K562 (cell line): ENCODE results near the gene CREG2. TPM values are rescaled to one million over a fixed set of nuclear protein-coding genes. Genes with fewer than 3 reads are reported as not detected.

Experiments used
- ATAC-seq: fragments of 200-7000 bp; cut with Tn5 transposase; 3 replicates; pipeline ENCODE4 v1.9.1; 2020; ENCODE audit warnings: moderate library complexity
- BruUV-seq: library from RNA; stranded (reverse); fragments of 400-500 nt; replicated peaks from 2 replicates; lab custom pipeline; 2021; lab: Mats Ljungman, UMichigan
- CTCF ChIA-PET: fragments of 300-600 bp; formaldehyde crosslinking; extraction: SDS; loops from one replicate; lab custom pipeline; 2021; ENCODE audit warnings: low intra/inter-chr PET ratio; lab: Yijun Ruan, JAX
- POLR2A ChIA-PET: fragments of 300-600, 350-650 bp; sonication (Branson Sonifier 250); formaldehyde crosslinking; extraction: SDS; loops from one replicate; lab custom pipeline; 2021; ENCODE audit warnings: antibody characterized with exemption, inconsistent platforms; lab: Yijun Ruan, JAX
- DNase-seq, 4 experiments: peaks; one replicate each; pipeline versions ENCODE4 v3.0.0 to v3.0.0-alpha.2; 2011 to 2018; ENCODE audit warnings: low spot score in 3 of 4, mixed read lengths in 3 of 4; ENCODE audit errors: extremely low read depth in 1 of 4
- FAIRE-seq: peaks from 2 replicates; lab custom pipeline; 2011; peaks lifted over from hg19 to GRCh38; lab: Jason Lieb, UNC
- H2AFZ ChIP-seq: 2 replicates; pipeline ENCODE4 v1.6.0; 2011; ENCODE audit warnings: low read depth, low read length, control low read depth, inconsistent platforms
- H3K27ac ChIP-seq: fragments of 200-600 bp; 3 replicates; pipeline ENCODE4 v1.8.0; 2011; ENCODE audit warnings: low read depth, mild to moderate bottlenecking, control low read depth, inconsistent platforms, low read length, moderate library complexity, mixed read lengths; ENCODE audit errors: extremely low read depth
- H3K27me3 ChIP-seq, 2 experiments: fragments of 300-600 bp in 1 of 2; 2 replicates in 1 of 2; 3 replicates in 1 of 2; pipeline versions ENCODE4 v1.6.0 to v1.8.0; 2011; ENCODE audit warnings: inconsistent platforms in 2 of 2, low read length in 2 of 2, mild to moderate bottlenecking in 1 of 2, mixed read lengths in 1 of 2, moderate library complexity in 1 of 2; ENCODE audit not compliant: control insufficient read depth in 2 of 2, insufficient read depth in 2 of 2
- H3K36me3 ChIP-seq: fragments of 300-600 bp; 3 replicates; pipeline ENCODE4 v1.8.0; 2011; ENCODE audit warnings: mild to moderate bottlenecking, low read length, inconsistent platforms; ENCODE audit not compliant: control insufficient read depth, insufficient read depth
- H3K4me1 ChIP-seq, 2 experiments: fragments of 200-600 bp in 1 of 2; replicated peaks in 1 of 2; 2 replicates in 1 of 2; 3 replicates in 1 of 2; pipeline versions ENCODE4 v1.5.1 to v1.8.0; 2011; ENCODE audit warnings: inconsistent platforms in 2 of 2, low read length in 2 of 2, mild to moderate bottlenecking in 1 of 2, mixed read lengths in 1 of 2, moderate library complexity in 1 of 2; ENCODE audit not compliant: control insufficient read depth in 2 of 2, insufficient read depth in 2 of 2
- H3K4me2 ChIP-seq: 2 replicates; pipeline ENCODE4 v1.6.1; 2011; ENCODE audit warnings: low read length, control low read depth, inconsistent platforms, mixed read lengths; ENCODE audit not compliant: insufficient read depth
- H3K4me3 ChIP-seq: fragments of 200-600 bp; sonication (generic), shearing (Covaris generic); 2 replicates; pipeline ENCODE4 v1.5.1; 2016; ENCODE audit warnings: control low read depth, inconsistent platforms
- H3K79me2 ChIP-seq: fragments of 200-600 bp; 3 replicates; pipeline ENCODE4 v1.8.0; 2011; ENCODE audit warnings: low read length, inconsistent platforms; ENCODE audit not compliant: control insufficient read depth, insufficient read depth
- H3K9ac ChIP-seq, 2 experiments: 2 replicates each; pipeline versions ENCODE4 v1.6.0 to v1.6.1; 2011; ENCODE audit warnings: low read depth in 2 of 2, low read length in 2 of 2, control low read depth in 1 of 2, inconsistent platforms in 1 of 2, mild to moderate bottlenecking in 1 of 2, mixed read lengths in 1 of 2; ENCODE audit not compliant: insufficient read depth in 1 of 2
- H3K9me1 ChIP-seq: one replicate; pipeline ENCODE4 v1.6.0; 2011; ENCODE audit warnings: inconsistent platforms, mild to moderate bottlenecking, low read length, moderate library complexity; ENCODE audit not compliant: control insufficient read depth, insufficient read depth
- H3K9me3 ChIP-seq: replicated peaks from 2 replicates; pipeline ENCODE4 v1.5.1; 2011; ENCODE audit warnings: low read depth, low read length, inconsistent platforms; ENCODE audit not compliant: control insufficient read depth, insufficient read depth
- H4K20me1 ChIP-seq: replicated peaks from 2 replicates; pipeline ENCODE4 v1.6.1; 2011; ENCODE audit warnings: low read length, inconsistent platforms, mixed read lengths; ENCODE audit not compliant: control insufficient read depth, insufficient read depth
- FOXK1 ChIP-seq: sonication (generic); formaldehyde crosslinking; IDR thresholded peaks from 2 replicates; pipeline ENCODE4 v1.8.0; 2022; ENCODE audit warnings: missing genetic modification reagents, mild to moderate bottlenecking, borderline replicate concordance
- MTF1 ChIP-seq: fragments of 250-450 bp; sonication (Bioruptor Pico); IDR thresholded peaks from 2 replicates; pipeline ENCODE4 v1.9.0; 2021; ENCODE audit warnings: moderate library complexity, mild to moderate bottlenecking, inconsistent platforms, borderline replicate concordance
- WGBS: fragments of 100-300 bp; shearing (Covaris generic); methylation state at CpG from one replicate; pipeline ENCODE4 v1.1.6; 2016; ENCODE audit warnings: low coverage, mixed read lengths; ENCODE audit not compliant: insufficient coverage; ENCODE audit errors: missing lambda C conversion rate; 5-methylcytosine and 5-hydroxymethylcytosine counted together
- in situ Hi-C: fragments of 300-500 bp; cut with MboI; formaldehyde crosslinking; loops from 4 replicates; pipeline ENCODE4 v1.15.0; 2018; ENCODE audit warnings: inconsistent platforms, mixed read lengths
- intact Hi-C: fragments of 100-400 bp; cut with micrococcal nuclease; formaldehyde crosslinking; loops from 2 replicates; pipeline ENCODE4 v1.14.2; 2022
- polyA plus RNA-seq, 8 experiments: library from polyadenylated mRNA; depleted of rRNA in 4 of 8; stranded (reverse) in 5 of 8; unstranded in 3 of 8; fragments of >200 nt; fragmentation: Nextera tagmentation in 2 of 8; fragmentation: Illumina TruSeq in 1 of 8; extraction: Ambion mirVana in 2 of 8; extraction: Trizol in 1 of 8; gene quantifications; 2 replicates each; pipeline versions ENCODE4 v1.2.1 to v1.2.3, GENCODE V29; 2011 to 2014; ENCODE audit warnings: inconsistent platforms in 1 of 8, missing spikeins in 1 of 8
- total RNA-seq, 7 experiments: library from RNA; depleted of rRNA in 6 of 7; stranded (reverse); fragments of >200 nt in 6 of 7; fragmentation: Illumina TruSeq in 2 of 7; extraction: Trizol in 2 of 7; gene quantifications; 2 replicates each; pipeline versions ENCODE4 v1.2.1 to v1.2.3, GENCODE V29; 2011 to 2021; ENCODE audit warnings: low replicate concordance in 1 of 7
- TF ChIP-seq, protein P1 (sequence below), 2 experiments: fragments of 450-650 bp; IDR thresholded peaks; 2 replicates each; pipeline ENCODE4 v1.6.1; 2016; ENCODE audit warnings: mild to moderate bottlenecking in 2 of 2, borderline replicate concordance in 1 of 2, low read depth in 1 of 2, moderate library complexity in 1 of 2
- TF ChIP-seq, protein P2 (sequence below): fragments of 450-650 bp; formaldehyde crosslinking; IDR thresholded peaks from 2 replicates; pipeline ENCODE4 v1.4.0; 2020; ENCODE audit warnings: mild to moderate bottlenecking, moderate library complexity
- TF ChIP-seq, protein P3 (sequence below): fragments of 250-450 bp; sonication (Bioruptor Pico); IDR thresholded peaks from 2 replicates; pipeline ENCODE4 v1.4.0; 2020

Gene CREG2
- total and polyA plus RNA-seq, 9 of the 15 experiments (the other 6 are each of a cell fraction or from before 2014, with no cell fraction given) = not detected

DNA sequence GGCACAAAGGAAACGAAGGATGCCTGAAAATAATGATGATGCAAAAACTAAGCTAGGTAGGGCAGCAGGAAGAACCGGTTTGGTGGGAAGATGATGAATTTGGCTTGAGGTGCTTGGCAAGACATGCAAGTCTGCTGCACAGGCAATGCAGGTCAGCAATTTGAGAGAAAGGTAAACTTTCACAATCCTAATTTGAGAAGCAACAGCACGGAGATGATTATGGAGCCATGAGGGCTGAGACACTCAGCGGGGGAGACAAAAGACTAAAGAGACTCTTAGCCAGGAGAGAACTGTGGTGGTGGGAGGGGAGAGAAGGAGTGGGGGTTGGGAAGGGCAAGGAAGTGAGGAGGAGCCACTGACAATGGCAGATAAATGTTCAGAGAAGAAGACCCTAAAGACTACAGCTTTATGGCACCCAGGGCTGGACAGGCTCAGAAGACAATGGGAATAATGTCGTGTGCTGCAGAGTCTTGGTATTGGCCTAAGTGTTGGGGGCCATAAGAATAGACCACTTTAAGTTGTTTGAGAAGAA is 59.4 kb downstream of the CREG2 start:
- H3K27me3 ChIP-seq = peaks cover 11 to 26% of the 10 kb centered on the region in 2 experiments
- no peak for FAIRE-seq
- TF ChIP-seq, protein P1, sequence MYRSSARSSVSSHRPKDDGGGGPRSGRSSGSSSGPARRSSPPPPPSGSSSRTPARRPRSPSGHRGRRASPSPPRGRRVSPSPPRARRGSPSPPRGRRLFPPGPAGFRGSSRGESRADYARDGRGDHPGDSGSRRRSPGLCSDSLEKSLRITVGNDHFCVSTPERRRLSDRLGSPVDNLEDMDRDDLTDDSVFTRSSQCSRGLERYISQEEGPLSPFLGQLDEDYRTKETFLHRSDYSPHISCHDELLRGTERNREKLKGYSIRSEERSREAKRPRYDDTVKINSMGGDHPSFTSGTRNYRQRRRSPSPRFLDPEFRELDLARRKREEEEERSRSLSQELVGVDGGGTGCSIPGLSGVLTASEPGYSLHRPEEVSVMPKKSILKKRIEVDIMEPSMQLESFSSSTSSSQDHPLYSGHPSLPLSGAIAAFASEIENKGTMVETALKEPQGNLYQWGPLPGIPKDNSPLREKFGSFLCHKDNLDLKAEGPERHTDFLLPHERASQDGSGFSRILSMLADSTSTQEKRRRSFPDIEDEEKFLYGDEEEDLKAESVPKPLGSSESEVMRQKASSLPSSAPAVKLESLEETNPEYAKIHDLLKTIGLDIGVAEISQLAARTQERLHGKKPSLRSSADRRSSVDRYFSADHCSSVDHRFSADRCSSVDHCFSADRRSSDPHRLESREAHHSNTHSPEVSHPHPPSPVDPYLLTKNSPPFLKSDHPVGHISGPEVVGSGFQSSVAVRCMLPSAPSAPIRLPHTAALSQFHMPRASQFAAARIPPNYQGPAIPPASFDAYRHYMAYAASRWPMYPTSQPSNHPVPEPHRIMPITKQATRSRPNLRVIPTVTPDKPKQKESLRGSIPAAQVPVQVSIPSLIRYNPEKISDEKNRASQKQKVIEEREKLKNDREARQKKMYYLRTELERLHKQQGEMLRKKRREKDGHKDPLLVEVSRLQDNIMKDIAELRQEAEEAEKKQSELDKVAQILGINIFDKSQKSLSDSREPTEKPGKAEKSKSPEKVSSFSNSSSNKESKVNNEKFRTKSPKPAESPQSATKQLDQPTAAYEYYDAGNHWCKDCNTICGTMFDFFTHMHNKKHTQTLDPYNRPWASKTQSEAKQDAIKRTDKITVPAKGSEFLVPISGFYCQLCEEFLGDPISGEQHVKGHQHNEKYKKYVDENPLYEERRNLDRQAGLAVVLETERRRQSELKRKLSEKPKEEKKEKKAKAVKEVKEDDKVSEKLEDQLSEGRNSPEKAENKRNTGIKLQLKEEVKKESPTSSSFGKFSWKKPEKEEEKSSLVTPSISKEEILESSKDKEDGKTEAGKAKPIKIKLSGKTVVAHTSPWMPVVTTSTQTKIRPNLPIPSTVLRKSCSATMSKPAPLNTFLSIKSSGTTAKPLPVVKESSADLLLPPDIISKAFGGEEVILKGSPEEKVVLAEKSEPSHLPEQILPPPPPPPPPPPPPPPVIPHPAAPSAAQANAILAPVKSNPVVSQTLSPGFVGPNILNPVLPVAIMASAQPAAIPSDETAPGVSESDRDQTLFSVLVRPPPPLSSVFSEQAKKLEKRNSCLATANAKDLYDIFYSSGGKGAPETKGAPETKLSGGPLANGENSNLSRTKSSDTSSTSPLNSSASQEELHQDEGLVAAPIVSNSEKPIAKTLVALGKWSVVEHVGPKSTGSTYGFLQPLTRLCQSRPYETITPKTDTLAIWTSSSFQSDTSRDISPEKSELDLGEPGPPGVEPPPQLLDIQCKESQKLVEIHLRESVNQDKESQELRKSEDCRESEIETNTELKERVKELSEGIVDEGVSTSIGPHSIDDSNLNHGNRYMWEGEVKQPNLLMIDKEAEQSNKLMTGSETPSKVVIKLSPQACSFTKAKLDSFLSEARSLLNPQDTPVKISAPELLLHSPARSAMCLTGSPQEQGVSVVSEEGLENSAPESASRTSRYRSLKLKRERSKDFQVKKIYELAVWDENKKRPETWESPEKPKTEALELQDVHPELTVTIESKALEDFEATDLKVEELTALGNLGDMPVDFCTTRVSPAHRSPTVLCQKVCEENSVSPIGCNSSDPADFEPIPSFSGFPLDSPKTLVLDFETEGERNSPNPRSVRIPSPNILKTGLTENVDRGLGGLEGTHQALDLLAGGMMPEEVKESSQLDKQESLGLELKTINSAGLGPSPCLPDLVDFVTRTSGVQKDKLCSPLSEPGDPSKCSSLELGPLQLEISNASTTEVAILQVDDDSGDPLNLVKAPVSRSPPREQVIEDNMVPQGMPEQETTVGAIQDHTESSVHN (IDR thresholded peaks at IDR 0.05; ENCODE audit: borderline replicate concordance in 1 of 2, low read depth in 1 of 2) = no peak
- TF ChIP-seq, protein P2, sequence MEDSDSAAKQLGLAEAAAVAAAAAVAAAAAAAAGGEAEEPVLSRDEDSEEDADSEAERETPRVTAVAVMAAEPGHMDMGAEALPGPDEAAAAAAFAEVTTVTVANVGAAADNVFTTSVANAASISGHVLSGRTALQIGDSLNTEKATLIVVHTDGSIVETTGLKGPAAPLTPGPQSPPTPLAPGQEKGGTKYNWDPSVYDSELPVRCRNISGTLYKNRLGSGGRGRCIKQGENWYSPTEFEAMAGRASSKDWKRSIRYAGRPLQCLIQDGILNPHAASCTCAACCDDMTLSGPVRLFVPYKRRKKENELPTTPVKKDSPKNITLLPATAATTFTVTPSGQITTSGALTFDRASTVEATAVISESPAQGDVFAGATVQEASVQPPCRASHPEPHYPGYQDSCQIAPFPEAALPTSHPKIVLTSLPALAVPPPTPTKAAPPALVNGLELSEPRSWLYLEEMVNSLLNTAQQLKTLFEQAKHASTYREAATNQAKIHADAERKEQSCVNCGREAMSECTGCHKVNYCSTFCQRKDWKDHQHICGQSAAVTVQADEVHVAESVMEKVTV (CRISPR knock-in tag) = no peak
- TF ChIP-seq, protein P3, sequence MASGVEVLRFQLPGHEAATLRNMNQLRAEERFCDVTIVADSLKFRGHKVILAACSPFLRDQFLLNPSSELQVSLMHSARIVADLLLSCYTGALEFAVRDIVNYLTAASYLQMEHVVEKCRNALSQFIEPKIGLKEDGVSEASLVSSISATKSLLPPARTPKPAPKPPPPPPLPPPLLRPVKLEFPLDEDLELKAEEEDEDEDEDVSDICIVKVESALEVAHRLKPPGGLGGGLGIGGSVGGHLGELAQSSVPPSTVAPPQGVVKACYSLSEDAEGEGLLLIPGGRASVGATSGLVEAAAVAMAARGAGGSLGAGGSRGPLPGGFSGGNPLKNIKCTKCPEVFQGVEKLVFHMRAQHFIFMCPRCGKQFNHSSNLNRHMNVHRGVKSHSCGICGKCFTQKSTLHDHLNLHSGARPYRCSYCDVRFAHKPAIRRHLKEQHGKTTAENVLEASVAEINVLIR (CRISPR knock-in tag) = no peak
- no peak for TF ChIP-seq MTF1 (CRISPR knock-in tag)
- TF ChIP-seq FOXK1 (CRISPR knock-in tag) = no peak
- TF ChIP-seq, all 486 proteins: peak for 0
- peak overlapping the region; percentile 57; the same call in 1 of the 2 replicates for H2AFZ ChIP-seq
- DNase-seq = no peak
- no peaks in the 10 kb centered on the region for H3K79me2 ChIP-seq
- H3K36me3 ChIP-seq = no peaks in the 10 kb centered on the region
- 0 out of 2 replicates have a peak overlapping the region, but pooled peaks have one; percentile 1 for H3K4me2 ChIP-seq
- H3K4me1 ChIP-seq = no peaks in the 10 kb centered on the region; a peak in 1 of 5 replicates
- H3K9me1 ChIP-seq = no peaks in the 10 kb centered on the region
- no peak for ATAC-seq
- H4K20me1 ChIP-seq = no peaks in the 10 kb centered on the region
- in situ Hi-C loops (no loop called here), intact Hi-C loops (no loop called here)
- no peak overlapping the region for H3K27ac ChIP-seq
- H3K9ac ChIP-seq = no peak overlapping the region
- WGBS = 0% methylated on average over 5 of the region's 5 CpGs
- no TSS peak for BruUV-seq
- ChIA-PET POLR2A (no interaction called here), CTCF (no interaction called here)
- H3K4me3 ChIP-seq = no peak overlapping the region
- peaks cover 4% of the 10 kb centered on the region; the same call in 1 of the 2 replicates for H3K9me3 ChIP-seq
